Thoracic aorta endothelial cell (primary cell): ENCODE results near the gene NOC3L. TPM values are rescaled to one million over a fixed set of nuclear protein-coding genes. Genes with fewer than 3 reads are reported as not detected.

Experiments
- total RNA-seq: library from RNA; depleted of rRNA; stranded (reverse); fragments of >200 nt; gene quantifications from 2 replicates; pipeline ENCODE4 v1.2.3, GENCODE V29; 2012

NOC3L gene
- total RNA-seq: 41.2 and 41.5 TPM in 2 replicates

DNA sequence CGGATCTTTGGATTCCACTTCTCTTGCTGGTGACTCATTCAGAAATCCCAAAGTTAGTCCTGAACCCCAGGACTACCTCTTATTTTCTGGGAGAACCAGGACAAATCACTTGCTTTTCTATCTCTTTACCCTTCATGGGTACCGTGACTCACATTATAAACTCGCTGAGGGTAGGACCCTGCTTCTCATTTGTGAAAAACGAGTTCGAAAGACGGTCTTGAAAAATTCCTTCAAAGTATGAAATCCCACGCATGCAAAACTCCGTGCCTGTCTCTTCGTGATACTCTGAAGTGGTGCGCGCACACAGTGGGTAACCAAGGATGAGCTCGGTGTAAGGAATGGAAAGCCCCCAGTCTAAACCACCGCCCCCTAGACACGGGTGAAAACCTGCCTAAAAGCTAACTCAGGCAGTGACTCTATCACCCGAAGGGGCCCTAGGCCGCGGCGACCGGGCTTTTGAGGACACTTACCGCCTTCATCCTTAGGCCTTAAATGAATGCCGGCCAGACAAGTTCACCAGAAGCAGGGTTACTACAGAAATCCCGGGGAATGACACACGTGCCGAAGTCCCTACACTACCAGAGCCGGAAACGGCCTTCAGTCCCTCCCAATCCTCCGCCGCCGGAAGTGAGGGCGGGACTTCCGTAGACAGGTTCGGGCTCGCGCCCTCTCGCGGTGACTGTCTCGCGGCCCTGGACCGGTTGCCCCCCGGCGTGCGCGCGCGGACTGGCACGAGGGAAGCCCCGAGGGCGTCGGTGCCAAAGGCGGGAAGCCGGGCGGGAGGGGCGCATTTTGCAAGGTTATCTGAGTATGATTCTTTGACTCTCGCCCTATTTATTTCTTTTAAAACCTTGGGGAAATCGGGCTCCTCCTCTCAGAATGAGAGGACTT, at the start of gene NOC3L:
Gene NOC3L (minus strand): TSS at position 580 of the 891 bp plus-strand sequence. CDS start 101 bp downstream, at position 479.

DNA sequence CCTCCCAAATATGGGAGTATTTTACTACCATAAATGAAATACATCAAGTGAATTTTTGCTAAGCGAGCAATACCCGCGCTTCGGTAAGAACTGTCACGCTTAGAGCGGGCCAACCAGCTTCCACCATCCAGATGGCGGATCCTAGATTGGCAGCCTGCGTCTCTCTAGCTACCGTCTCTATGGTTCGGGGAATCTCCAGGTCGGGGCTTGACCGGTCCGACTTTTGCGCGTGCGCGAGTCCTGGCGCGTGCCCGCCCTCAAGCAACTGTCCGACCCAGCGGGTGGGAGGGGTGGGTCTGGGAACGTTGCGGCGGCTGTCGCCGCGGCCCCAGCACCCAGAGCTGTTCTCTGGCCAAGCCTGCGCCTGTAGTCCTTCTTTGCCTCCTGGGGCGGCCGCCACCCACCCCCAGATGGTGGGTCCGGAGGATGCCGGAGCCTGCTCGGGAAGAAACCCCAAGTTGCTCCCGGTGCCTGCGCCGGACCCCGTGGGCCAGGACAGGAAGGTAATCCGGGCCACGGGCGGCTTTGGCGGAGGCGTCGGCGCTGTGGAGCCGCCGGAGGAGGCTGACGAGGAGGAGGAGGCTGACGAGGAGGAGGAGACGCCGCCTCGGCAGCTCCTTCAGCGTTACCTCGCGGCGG, 39.6 kb upstream of the NOC3L start, which contains the start of gene TBC1D12:
Gene TBC1D12 (plus strand): TSS at position 338 of the 639 bp plus-strand sequence. CDS start 73 bp downstream, at position 411.

Other genes with a start within 250 kb of the NOC3L start
- 16.8 and 18.9 TPM in 2 replicates for gene TBC1D12, start 39.6 kb upstream of the NOC3L start, total RNA-seq
- 111 and 145 TPM in 2 replicates for gene HELLS, start 182.8 kb upstream of the NOC3L start, total RNA-seq